DND-41 (cell line): Measurements from ENCODE around the gene CIBAR2.

ENCODE experiments used
- ATAC-seq: fragments of 200-7000 bp; cut with Tn5 transposase; 3 replicates; pipeline ENCODE4 v1.9.1; 2021; ENCODE audit warnings: low read depth; ENCODE audit not compliant: insufficient read depth
- DNase-seq: peaks from one replicate; pipeline ENCODE4 v3.0.0-alpha.2; 2020
- H2AFZ ChIP-seq: 2 replicates; pipeline ENCODE4 v1.6.0; 2012; ENCODE audit warnings: low read depth, low read length
- H3K27ac ChIP-seq: 2 replicates; pipeline ENCODE4 v1.5.1; 2012; ENCODE audit warnings: low read length, inconsistent platforms
- H3K27me3 ChIP-seq: fragments of 200-600 bp; sonication (generic); 2 replicates; pipeline ENCODE4 v1.6.0; 2012; ENCODE audit warnings: low read length, mild to moderate bottlenecking, inconsistent platforms; ENCODE audit not compliant: insufficient read depth, poor library complexity
- H3K36me3 ChIP-seq: 2 replicates; pipeline ENCODE4 v1.5.1; 2012; ENCODE audit warnings: low read length, inconsistent platforms; ENCODE audit not compliant: insufficient read depth
- H3K4me1 ChIP-seq: 2 replicates; pipeline ENCODE4 v1.5.1; 2012; ENCODE audit warnings: mild to moderate bottlenecking, low read length; ENCODE audit not compliant: insufficient read depth
- H3K4me2 ChIP-seq: 2 replicates; pipeline ENCODE4 v1.6.0; 2012; ENCODE audit warnings: mild to moderate bottlenecking, moderate library complexity, low read length, inconsistent platforms; ENCODE audit not compliant: insufficient read depth
- H3K4me3 ChIP-seq, 2 experiments: fragments of 200-600 bp in 1 of 2; shearing (Covaris generic) in 1 of 2; 2 replicates each; pipeline ENCODE4 v1.5.1; 2012 to 2016; ENCODE audit warnings: inconsistent platforms in 2 of 2, low read length in 2 of 2, mild to moderate bottlenecking in 2 of 2, low read depth in 1 of 2, moderate library complexity in 1 of 2
- H3K79me2 ChIP-seq: 2 replicates; pipeline ENCODE4 v1.6.0; 2012; ENCODE audit warnings: low read length, inconsistent platforms; ENCODE audit not compliant: insufficient read depth
- H3K9ac ChIP-seq: 2 replicates; pipeline ENCODE4 v1.6.0; 2012; ENCODE audit warnings: low read depth, mild to moderate bottlenecking, inconsistent platforms, low read length, moderate library complexity
- H3K9me3 ChIP-seq: 2 replicates; pipeline ENCODE4 v1.5.1; 2012; ENCODE audit warnings: low read length, moderate library complexity, mild to moderate bottlenecking, inconsistent platforms; ENCODE audit not compliant: insufficient read depth, severe bottlenecking
- H4K20me1 ChIP-seq: 2 replicates; pipeline ENCODE4 v1.6.0; 2012; ENCODE audit warnings: low read length; ENCODE audit not compliant: insufficient read depth
- CTCF ChIP-seq: IDR thresholded peaks from 2 replicates; pipeline ENCODE4 v1.5.1; 2012; ENCODE audit warnings: borderline replicate concordance, low read length, moderate library complexity, mild to moderate bottlenecking; ENCODE audit not compliant: poor library complexity, severe bottlenecking; ENCODE audit errors: extremely low read depth
- EZH2 ChIP-seq: IDR thresholded peaks from 3 replicates; pipeline ENCODE4 v1.6.1; 2012; ENCODE audit warnings: borderline replicate concordance, low read depth, mild to moderate bottlenecking, moderate library complexity, low read length, inconsistent platforms; ENCODE audit not compliant: severe bottlenecking

The CIBAR2 gene

DNA sequence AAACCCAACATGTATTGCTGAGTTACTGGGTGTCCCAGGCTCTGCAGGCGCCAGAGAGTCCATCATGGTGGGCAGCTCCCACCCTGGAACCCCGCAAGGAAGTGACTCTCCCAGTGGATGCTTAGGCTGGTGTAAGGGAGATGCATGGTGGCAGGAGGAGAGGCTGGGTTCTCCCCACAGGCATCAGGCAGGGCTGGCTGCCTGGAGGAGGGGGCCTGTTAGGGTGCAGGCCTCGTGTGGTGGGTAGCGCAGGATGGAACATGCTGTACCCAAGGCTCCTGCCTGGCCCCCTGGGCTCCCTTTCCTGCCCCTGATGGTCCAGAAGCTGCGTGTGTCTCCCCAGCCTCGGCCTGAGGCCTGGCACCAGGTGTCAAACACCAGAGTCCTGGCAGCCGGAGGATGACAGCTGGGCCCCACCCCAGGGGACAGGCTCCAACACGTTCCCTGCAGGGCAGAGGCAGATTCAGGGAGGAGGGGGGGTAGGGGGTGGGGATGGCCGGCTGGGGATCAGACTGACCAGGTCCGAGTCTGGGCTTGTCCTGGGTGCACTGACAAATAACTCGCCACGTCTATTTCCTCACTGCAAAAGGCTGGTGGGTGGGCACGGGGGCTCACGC, 40.2 kb upstream of the CIBAR2 start:
- H4K20me1 ChIP-seq = no peaks in the 10 kb centered on the region
- H3K27ac ChIP-seq = no peak overlapping the region
- no peaks in the 10 kb centered on the region for H3K79me2 ChIP-seq
- no peak for TF ChIP-seq CTCF
- no peak for TF ChIP-seq EZH2
- ATAC-seq = no peak
- no peaks in the 10 kb centered on the region for H3K4me1 ChIP-seq
- no peaks in the 10 kb centered on the region for H3K36me3 ChIP-seq
- no peak overlapping the region for H3K4me2 ChIP-seq
- DNase-seq = no peak
- H2AFZ ChIP-seq = no peak overlapping the region
- peaks cover 5% of the 10 kb centered on the region for H3K27me3 ChIP-seq
- H3K9me3 ChIP-seq = no peaks in the 10 kb centered on the region
- H3K9ac ChIP-seq = no peak overlapping the region
- H3K4me3 ChIP-seq = no peak overlapping the region

- no peaks in the 10 kb centered on the region for H3K79me2 ChIP-seq
- no peak overlapping the region for H3K27ac ChIP-seq
- no peak for TF ChIP-seq CTCF
- TF ChIP-seq EZH2 = no peak
- no peaks in the 10 kb centered on the region for H4K20me1 ChIP-seq
- no peak for DNase-seq
- no peaks in the 10 kb centered on the region for H3K9me3 ChIP-seq
- ATAC-seq = no peak
- H3K4me1 ChIP-seq = no peaks in the 10 kb centered on the region
- H3K4me3 ChIP-seq = no peak overlapping the region
- peaks cover 5% of the 10 kb centered on the region for H3K27me3 ChIP-seq
- H2AFZ ChIP-seq = no peak overlapping the region
- H3K4me2 ChIP-seq = no peak overlapping the region
- no peak overlapping the region for H3K9ac ChIP-seq
- H3K36me3 ChIP-seq = no peaks in the 10 kb centered on the region
These were observed 39.5 kb upstream of the CIBAR2 start for GRCh38 chr16:85151603-85152413.

DNA sequence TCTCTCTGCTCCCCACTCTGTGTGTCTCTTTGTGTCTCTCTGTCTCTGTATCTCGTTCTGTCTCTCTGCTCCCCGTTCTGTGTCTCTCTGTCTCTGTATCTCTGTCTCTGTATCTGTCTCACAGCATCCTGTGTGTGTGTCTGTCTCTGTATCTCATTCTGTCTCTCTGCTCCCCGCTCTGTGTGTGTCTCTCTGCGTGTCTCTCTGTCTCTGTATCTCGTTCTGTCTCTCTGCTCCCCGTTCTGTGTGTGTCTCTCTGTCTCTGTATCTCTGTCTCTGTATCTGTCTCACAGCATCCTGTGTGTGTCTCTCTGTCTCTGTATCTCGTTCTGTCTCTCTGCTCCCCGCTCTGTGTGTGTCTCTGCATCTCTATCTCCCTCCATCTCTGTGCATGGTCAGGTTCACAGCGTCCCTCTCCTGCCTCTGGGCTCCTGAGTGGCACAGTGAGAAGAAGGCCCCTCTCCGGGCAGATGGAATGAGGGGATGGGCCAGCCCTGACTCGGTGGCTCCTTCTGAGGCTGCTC, 38.9 kb upstream of the CIBAR2 start:
- DNase-seq (no peak), ATAC-seq (no peak)
- Histone ChIP-seq H3K79me2 (no peaks in the 10 kb centered on the region), H3K27me3 (peaks cover 5% of the 10 kb centered on the region), H2AFZ (no peak overlapping the region), H3K9me3 (no peaks in the 10 kb centered on the region), H3K4me2 (no peak overlapping the region), H3K36me3 (no peaks in the 10 kb centered on the region), H3K4me3 (no peak overlapping the region), H3K4me1 (no peaks in the 10 kb centered on the region), H4K20me1 (no peaks in the 10 kb centered on the region), H3K9ac (no peak overlapping the region), H3K27ac (no peak overlapping the region)
- TF ChIP-seq EZH2 (no peak), CTCF (no peak)
